ENCODE measurements around the gene INAFM2. TPM values are rescaled to one million over a fixed set of nuclear protein-coding genes. Genes with fewer than 3 reads are reported as not detected.

INAFM2 gene
- polyA plus RNA-seq, 1 donor from 2014 or later: 14.8 TPM

GRCh38 chr15:40312370-40313158, 10.9 kb upstream of the INAFM2 start:
- Histone ChIP-seq H3K9ac (ENCODE audit: low read length) (no peak overlapping the region), H2AFZ (ENCODE audit: low read depth, low read length) (no peak overlapping the region)

DNA sequence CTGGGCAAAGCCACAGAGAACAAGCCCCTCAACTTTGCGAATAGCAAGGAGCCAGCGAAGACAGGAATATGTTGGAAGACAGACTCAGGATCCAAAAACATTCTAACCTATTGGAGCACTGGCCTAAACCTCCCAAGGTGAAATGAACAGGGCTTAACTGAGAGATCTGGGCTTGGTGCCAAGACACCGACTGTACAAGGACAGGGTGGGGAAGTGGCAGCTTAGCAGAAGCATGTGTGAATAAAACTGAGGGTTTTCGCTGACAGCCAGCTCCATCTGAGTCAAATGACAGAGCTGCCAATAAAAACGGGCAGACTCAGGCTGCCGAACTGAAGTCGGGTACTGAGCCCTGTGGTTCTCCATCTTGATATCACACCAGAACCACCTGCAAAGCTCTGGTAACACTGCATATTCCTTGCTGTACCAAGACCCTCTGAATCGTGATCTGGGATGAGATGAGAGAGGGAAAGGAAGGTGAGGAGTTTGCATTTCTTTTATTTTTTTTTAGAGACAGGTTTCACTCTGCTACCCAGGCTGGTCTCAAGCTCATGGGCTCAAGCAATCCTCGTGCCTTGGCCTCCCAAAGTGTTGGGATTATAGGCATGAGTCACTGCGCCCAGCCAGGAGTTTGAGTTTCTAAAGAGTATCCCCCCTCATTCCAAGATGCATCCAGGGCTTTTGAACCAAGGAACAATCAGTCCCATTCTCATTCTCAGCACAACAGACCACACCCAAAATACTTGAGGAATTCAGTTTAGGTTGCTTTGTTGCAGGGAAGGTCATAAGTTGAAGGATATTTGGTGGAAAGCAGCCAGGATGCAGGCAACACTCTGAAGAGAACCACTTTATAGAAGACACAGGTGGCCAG, 9.7 kb upstream of the INAFM2 start:
- Histone ChIP-seq H3F3A (ENCODE audit: insufficient read depth, low read length, poor library complexity, severe bottlenecking) (no peaks in the 10 kb centered on the region), H3K27ac (ENCODE audit: low read length) (no peak overlapping the region), H4K20me1 (ENCODE audit: insufficient read depth) (no peaks in the 10 kb centered on the region), H3K36me3 (ENCODE audit: insufficient read depth, low read length) (no peaks in the 10 kb centered on the region), H3K9me3 (ENCODE audit: low read length) (no peaks in the 10 kb centered on the region), H3K4me2 (ENCODE audit: low read length) (no peak overlapping the region), H3K79me2 (replicated peaks; ENCODE audit: insufficient read depth, low read length) (no peaks in the 10 kb centered on the region), H2AFZ (ENCODE audit: low read depth, low read length) (no peak overlapping the region), H3K9ac (ENCODE audit: low read length) (no peak overlapping the region), H3K27me3 (ENCODE audit: insufficient read depth, low read depth, low read length) (no peaks in the 10 kb centered on the region), H3K4me3 (ENCODE audit: low read length) (no peak overlapping the region), H3K9me2 (ENCODE audit: insufficient read depth, low read length) (no peaks in the 10 kb centered on the region)
- TF ChIP-seq, protein P1, sequence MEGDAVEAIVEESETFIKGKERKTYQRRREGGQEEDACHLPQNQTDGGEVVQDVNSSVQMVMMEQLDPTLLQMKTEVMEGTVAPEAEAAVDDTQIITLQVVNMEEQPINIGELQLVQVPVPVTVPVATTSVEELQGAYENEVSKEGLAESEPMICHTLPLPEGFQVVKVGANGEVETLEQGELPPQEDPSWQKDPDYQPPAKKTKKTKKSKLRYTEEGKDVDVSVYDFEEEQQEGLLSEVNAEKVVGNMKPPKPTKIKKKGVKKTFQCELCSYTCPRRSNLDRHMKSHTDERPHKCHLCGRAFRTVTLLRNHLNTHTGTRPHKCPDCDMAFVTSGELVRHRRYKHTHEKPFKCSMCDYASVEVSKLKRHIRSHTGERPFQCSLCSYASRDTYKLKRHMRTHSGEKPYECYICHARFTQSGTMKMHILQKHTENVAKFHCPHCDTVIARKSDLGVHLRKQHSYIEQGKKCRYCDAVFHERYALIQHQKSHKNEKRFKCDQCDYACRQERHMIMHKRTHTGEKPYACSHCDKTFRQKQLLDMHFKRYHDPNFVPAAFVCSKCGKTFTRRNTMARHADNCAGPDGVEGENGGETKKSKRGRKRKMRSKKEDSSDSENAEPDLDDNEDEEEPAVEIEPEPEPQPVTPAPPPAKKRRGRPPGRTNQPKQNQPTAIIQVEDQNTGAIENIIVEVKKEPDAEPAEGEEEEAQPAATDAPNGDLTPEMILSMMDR (IDR thresholded peaks at IDR 0.05; ENCODE audit: poor library complexity, severe bottlenecking): no peak

More at GRCh38 chr15:40312370-40313158, 10.9 kb upstream of the INAFM2 start:
- Histone ChIP-seq H3K36me3 (ENCODE audit: insufficient read depth, low read length) (no peaks in the 10 kb centered on the region), H3K4me3 (ENCODE audit: low read length) (no peak overlapping the region), H3K27ac (ENCODE audit: low read length) (no peak overlapping the region), H3K4me2 (ENCODE audit: low read length) (no peak overlapping the region), H3K79me2 (replicated peaks; ENCODE audit: insufficient read depth, low read length) (no peaks in the 10 kb centered on the region), H3K9me3 (ENCODE audit: low read length) (no peaks in the 10 kb centered on the region), H3K9me2 (ENCODE audit: insufficient read depth, low read length) (no peaks in the 10 kb centered on the region), H3K27me3 (ENCODE audit: insufficient read depth, low read depth, low read length) (no peaks in the 10 kb centered on the region), H3F3A (ENCODE audit: insufficient read depth, low read length, poor library complexity, severe bottlenecking) (no peaks in the 10 kb centered on the region), H4K20me1 (ENCODE audit: insufficient read depth) (no peaks in the 10 kb centered on the region)
- no peak for TF ChIP-seq TAF1 (IDR thresholded peaks at IDR 0.05; ENCODE audit: low read depth)
- no peak for TF ChIP-seq RAD21 (conservative IDR thresholded peaks at IDR 0.05)
- TF ChIP-seq MXI1 (conservative IDR thresholded peaks at IDR 0.05; ENCODE audit: poor library complexity, severe bottlenecking): no peak
- TF ChIP-seq POLR2AphosphoS5 (IDR thresholded peaks at IDR 0.05): no peak
- no peak for TF ChIP-seq EZH2 (IDR thresholded peaks at IDR 0.05; ENCODE audit: borderline replicate concordance, insufficient read depth, low read length, poor library complexity, severe bottlenecking)
- no peak for TF ChIP-seq SMC3 (conservative IDR thresholded peaks at IDR 0.05; ENCODE audit: poor library complexity)
- TF ChIP-seq, protein P1 (IDR thresholded peaks at IDR 0.05; ENCODE audit: poor library complexity, severe bottlenecking): no peak
